H1 (cell line): Measurements from ENCODE around the gene SLC38A2. TPM values are rescaled to one million over a fixed set of nuclear protein-coding genes. Genes with fewer than 3 reads are reported as not detected.

Experiments used
- CTCF ChIA-PET: fragments of 300-600 bp; sonication (Branson Sonifier 250); formaldehyde crosslinking; loops from one replicate; lab custom pipeline; 2021; ENCODE audit not compliant: partially characterized antibody; lab: Charles Lee
- POLR2A ChIA-PET: fragments of 300-600 bp; sonication (Branson Sonifier 250); formaldehyde crosslinking; loops from one replicate; lab custom pipeline; 2021; ENCODE audit warnings: inconsistent platforms; ENCODE audit not compliant: partially characterized antibody; lab: Charles Lee
- DNase-seq, 2 experiments: peaks; one replicate each; pipeline versions ENCODE4 v3.0.0 to v3.0.0-alpha.2; 2010 to 2022; ENCODE audit warnings: low spot score in 2 of 2, low read depth in 1 of 2, mixed read lengths in 1 of 2
- FAIRE-seq: peaks from 2 replicates; lab custom pipeline; 2011; peaks lifted over from hg19 to GRCh38; lab: Jason Lieb, UNC
- H2AFZ ChIP-seq: 2 replicates; pipeline ENCODE4 v1.8.1; 2012; ENCODE audit warnings: low read length, inconsistent platforms
- H2AK5ac ChIP-seq: 2 replicates; pipeline ENCODE4 v1.6.1; 2013; ENCODE audit warnings: low read depth, low read length
- H2BK120ac ChIP-seq: replicated peaks from 2 replicates; pipeline ENCODE3; 2013; ENCODE audit warnings: low read depth, low read length, inconsistent platforms
- H2BK12ac ChIP-seq: 2 replicates; pipeline ENCODE4 v1.6.1; 2013; ENCODE audit warnings: low read depth, low read length
- H2BK15ac ChIP-seq: 2 replicates; pipeline ENCODE4 v1.6.1; 2013; ENCODE audit warnings: low read length
- H2BK20ac ChIP-seq: 2 replicates; pipeline ENCODE4 v1.6.1; 2013; ENCODE audit warnings: low read length
- H2BK5ac ChIP-seq: 2 replicates; pipeline ENCODE4 v1.6.1; 2013; ENCODE audit warnings: low read depth, low read length
- H3K14ac ChIP-seq: 2 replicates; pipeline ENCODE4 v1.6.1; 2013; ENCODE audit warnings: inconsistent platforms; ENCODE audit not compliant: insufficient read length
- H3K18ac ChIP-seq: 2 replicates; pipeline ENCODE4 v1.6.1; 2013; ENCODE audit warnings: low read length; ENCODE audit errors: extremely low read depth
- H3K23ac ChIP-seq: 2 replicates; pipeline ENCODE4 v1.6.1; 2013; ENCODE audit warnings: inconsistent platforms; ENCODE audit not compliant: insufficient read length
- H3K23me2 ChIP-seq: 2 replicates; pipeline ENCODE4 v1.6.1; 2013; ENCODE audit warnings: low read depth, low read length
- H3K27ac ChIP-seq: 2 replicates; pipeline ENCODE4 v1.6.1; 2011; ENCODE audit warnings: low read depth, low read length, inconsistent platforms
- H3K27me3 ChIP-seq, 4 experiments: replicated peaks in 1 of 4; 1 replicate in 1 of 4; 2 replicates in 3 of 4; pipeline versions ENCODE4 v1.6.1 to v1.8.1; 2011 to 2013; ENCODE audit warnings: low read length in 3 of 4, mild to moderate bottlenecking in 3 of 4, inconsistent platforms in 2 of 4, mixed read lengths in 2 of 4, moderate library complexity in 1 of 4; ENCODE audit not compliant: control insufficient read depth in 3 of 4, insufficient read depth in 3 of 4; ENCODE audit errors: extremely low read depth in 1 of 4
- H3K36me3 ChIP-seq, 4 experiments: 2 replicates each; pipeline versions ENCODE4 v1.6.1 to v1.8.1; 2011 to 2013; ENCODE audit warnings: mild to moderate bottlenecking in 4 of 4, low read length in 3 of 4, moderate library complexity in 2 of 4, control low read depth in 1 of 4, inconsistent platforms in 1 of 4; ENCODE audit not compliant: insufficient read depth in 4 of 4, control insufficient read depth in 2 of 4
- H3K4ac ChIP-seq: replicated peaks from 2 replicates; pipeline ENCODE3; 2013; ENCODE audit warnings: low read length, low read depth, mixed read lengths, inconsistent platforms; ENCODE audit not compliant: insufficient read length
- H3K4me1 ChIP-seq, 4 experiments: replicated peaks in 1 of 4; 1 replicate in 1 of 4; 2 replicates in 3 of 4; pipeline versions ENCODE4 v1.6.1 to v1.8.1; 2011 to 2013; ENCODE audit warnings: low read length in 3 of 4, inconsistent platforms in 2 of 4, mixed read lengths in 1 of 4; ENCODE audit not compliant: insufficient read depth in 4 of 4, control insufficient read depth in 3 of 4
- H3K4me2 ChIP-seq, 2 experiments: 2 replicates each; pipeline versions ENCODE4 v1.6.1 to v1.8.1; 2011 to 2013; ENCODE audit warnings: low read depth in 2 of 2, low read length in 2 of 2, control low read depth in 1 of 2, inconsistent platforms in 1 of 2, mild to moderate bottlenecking in 1 of 2; ENCODE audit not compliant: insufficient read depth in 1 of 2
- H3K4me3 ChIP-seq, 4 experiments: fragments of 200-600, 300-600 bp in 1 of 4; sonication (generic), shearing (Covaris generic), sonication (Bioruptor Twin) in 1 of 4; 2 replicates each; pipeline versions ENCODE4 v1.5.1 to v1.8.1; 2011 to 2016; ENCODE audit warnings: low read length in 4 of 4, low read depth in 3 of 4, control low read depth in 2 of 4, inconsistent platforms in 2 of 4, mild to moderate bottlenecking in 2 of 4, mixed read lengths in 1 of 4, moderate library complexity in 1 of 4; ENCODE audit not compliant: insufficient read depth in 2 of 4; ENCODE audit errors: extremely low read depth in 1 of 4
- H3K56ac ChIP-seq: replicated peaks from 2 replicates; pipeline ENCODE3; 2013; ENCODE audit warnings: low read depth, mild to moderate bottlenecking, mixed read lengths, low read length, inconsistent platforms; ENCODE audit not compliant: insufficient read length
- H3K79me1 ChIP-seq: 2 replicates; pipeline ENCODE4 v1.6.1; 2013; ENCODE audit warnings: low read depth, low read length, control low read depth
- H3K79me2 ChIP-seq, 2 experiments: 2 replicates each; pipeline versions ENCODE4 v1.6.1 to v1.8.1; 2012 to 2013; ENCODE audit warnings: low read length in 2 of 2, mild to moderate bottlenecking in 2 of 2, inconsistent platforms in 1 of 2; ENCODE audit not compliant: insufficient read depth in 2 of 2, control insufficient read depth in 1 of 2
- H3K9ac ChIP-seq, 4 experiments: replicated peaks in 1 of 4; 1 replicate in 1 of 4; 2 replicates in 3 of 4; pipeline versions ENCODE4 v1.6.1 to v1.8.1; 2011 to 2013; ENCODE audit warnings: low read depth in 3 of 4, low read length in 3 of 4, control low read depth in 2 of 4, mild to moderate bottlenecking in 2 of 4, moderate library complexity in 2 of 4, inconsistent platforms in 1 of 4; ENCODE audit errors: extremely low read depth in 1 of 4
- H3K9me3 ChIP-seq, 2 experiments: 2 replicates each; pipeline versions ENCODE4 v1.6.1 to v1.8.1; 2012 to 2013; ENCODE audit warnings: mild to moderate bottlenecking in 2 of 2, moderate library complexity in 2 of 2, control low read depth in 1 of 2, inconsistent platforms in 1 of 2, low read depth in 1 of 2, low read length in 1 of 2, mixed read lengths in 1 of 2; ENCODE audit not compliant: insufficient read depth in 2 of 2
- H4K20me1 ChIP-seq, 2 experiments: replicated peaks in 1 of 2; 2 replicates each; pipeline versions ENCODE3 to v1.8.1; 2011 to 2013; ENCODE audit warnings: inconsistent platforms in 2 of 2, low read length in 2 of 2, mild to moderate bottlenecking in 1 of 2; ENCODE audit not compliant: insufficient read depth in 2 of 2, control insufficient read depth in 1 of 2
- H4K5ac ChIP-seq: 2 replicates; pipeline ENCODE4 v1.6.1; 2013; ENCODE audit warnings: low read length, low read depth, mixed read lengths, inconsistent platforms; ENCODE audit not compliant: insufficient read length
- H4K8ac ChIP-seq: 2 replicates; pipeline ENCODE4 v1.8.0; 2013; ENCODE audit warnings: mild to moderate bottlenecking, moderate library complexity, low read length, inconsistent platforms; ENCODE audit not compliant: insufficient read depth; ENCODE audit errors: extremely low read depth
- H4K91ac ChIP-seq: replicated peaks from 2 replicates; pipeline ENCODE3; 2013; ENCODE audit warnings: low read length, mixed read lengths, inconsistent platforms; ENCODE audit not compliant: insufficient read length
- CHD1 ChIP-seq: IDR thresholded peaks from 2 replicates; pipeline ENCODE4 v1.6.1; 2012; ENCODE audit warnings: low read depth, low read length, improper control_type of control experiment
- HDAC2 ChIP-seq, 2 experiments: fragments of 300-600 bp in 1 of 2; sonication (generic) in 1 of 2; IDR thresholded peaks; 2 replicates each; pipeline ENCODE4 v1.6.1; 2011 to 2012; ENCODE audit warnings: low read depth in 2 of 2, low read length in 2 of 2, mild to moderate bottlenecking in 2 of 2, moderate library complexity in 2 of 2, borderline replicate concordance in 1 of 2, inconsistent platforms in 1 of 2
- HDAC6 ChIP-seq: IDR thresholded peaks from one replicate; pipeline ENCODE4 v1.7.1; 2012; ENCODE audit warnings: low read depth, mild to moderate bottlenecking, inconsistent platforms, low read length, moderate library complexity
- KDM5A ChIP-seq: fragments of 200-600 bp; IDR thresholded peaks from 2 replicates; pipeline ENCODE4 v1.7.1; 2012; ENCODE audit warnings: mild to moderate bottlenecking, low read length, inconsistent platforms, mixed read lengths
- MAX ChIP-seq: IDR thresholded peaks from 2 replicates; pipeline ENCODE4 v1.6.1; 2012; ENCODE audit warnings: inconsistent platforms
- TAF1 ChIP-seq: IDR thresholded peaks from 2 replicates; pipeline ENCODE4 v1.6.1; 2011; ENCODE audit warnings: mild to moderate bottlenecking, low read depth, low read length
- YY1 ChIP-seq: IDR thresholded peaks from 2 replicates; pipeline ENCODE4 v1.6.1; 2011; ENCODE audit warnings: low read depth, mild to moderate bottlenecking, low read length
- WGBS, 2 experiments: shearing (Covaris generic) in 1 of 2; methylation state at CpG; one replicate each; pipeline versions ENCODE4 v1.1.6 to v1.1.7; 2013 to 2015; ENCODE audit warnings: low lambda C conversion rate in 2 of 2, mixed read lengths in 2 of 2, inconsistent platforms in 1 of 2, low coverage in 1 of 2, missing lambda C conversion rate in 1 of 2; ENCODE audit not compliant: insufficient replicate concordance in 2 of 2, insufficient coverage in 1 of 2, insufficient read length in 1 of 2; ENCODE audit errors: extremely low coverage in 1 of 2, missing lambda C conversion rate in 1 of 2; 5-methylcytosine and 5-hydroxymethylcytosine counted together
- long read RNA-seq, 2 experiments: library from RNA in 1 of 2; library from capped mRNA in 1 of 2; stranded (forward); transcript quantifications; one replicate each; pipeline ENCODE4 v2.0.0, GENCODE V29; 2021; ENCODE audit warnings: inconsistent platforms in 1 of 2
- polyA minus RNA-seq, 3 experiments: library from RNA; depleted of rRNA, polyadenylated mRNA; stranded (reverse); fragments of >200 nt; gene quantifications; 1 replicate in 2 of 3; 2 replicates in 1 of 3; pipeline ENCODE4 v1.2.3, GENCODE V29; 2011
- polyA plus RNA-seq, 7 experiments: library from polyadenylated mRNA; depleted of rRNA in 3 of 7; stranded (reverse) in 5 of 7; unstranded in 2 of 7; fragments of >200 nt in 5 of 7; fragments of 200-250 nt in 2 of 7; gene quantifications; 1 replicate in 5 of 7; 2 replicates in 1 of 7; 4 replicates in 1 of 7; pipeline versions ENCODE4 v1.2.1 to v1.2.3, GENCODE V29; 2011 to 2013; ENCODE audit warnings: missing spikeins in 2 of 7, mixed read lengths in 2 of 7
- total RNA-seq: library from RNA; stranded (reverse); fragmentation: NEBNext Ultra II Directional; extraction: Animal tissue kit (Norgen Biotek cat#: 25700); gene quantifications from 2 replicates; pipeline ENCODE4 v1.2.1, GENCODE V29; 2021

SLC38A2 gene
- total RNA-seq = 620 and 684 TPM in 2 replicates
- 163 and 245 TPM in 2 replicates for polyA plus RNA-seq (2011; rRNA removed)
- 172 TPM for polyA plus RNA-seq (2011; cell fraction: cytosol; rRNA removed)
- polyA plus RNA-seq (2011; cell fraction: nucleus; rRNA removed) = 187 TPM
- 133 to 299 TPM (median 236 TPM) in 4 replicates for polyA plus RNA-seq (2012, experiment 1 of 2)
- polyA plus RNA-seq (2012, experiment 2 of 2) = 17.4 TPM
- polyA plus RNA-seq (2013, experiment 1 of 2) = 830 TPM
- 877 TPM for polyA plus RNA-seq (2013, experiment 2 of 2)
- polyA minus RNA-seq (2011; rRNA and poly(A)+ RNA removed) = 313 and 345 TPM in 2 replicates
- polyA minus RNA-seq (2011; cell fraction: cytosol; rRNA and poly(A)+ RNA removed) = 195 TPM
- 474 TPM for polyA minus RNA-seq (2011; cell fraction: nucleus; rRNA and poly(A)+ RNA removed)
- long read RNA-seq, experiment 1, full-length matches to known transcripts = 99 of 375 reads
- long read RNA-seq, experiment 1, partial matches to known transcripts = 44 of 375 reads
- long read RNA-seq, experiment 1, other reads (novel, unspliced or antisense) = 232 of 375 reads
- long read RNA-seq, experiment 2, full-length matches to known transcripts = 15 of 21 reads
- long read RNA-seq, experiment 2, partial matches to known transcripts = 5 of 21 reads
- long read RNA-seq, experiment 2, other reads (novel, unspliced or antisense) = 1 of 21 reads

- H3K27ac ChIP-seq = peak within 1 kb of the TSS; percentile 93
- peak within 1 kb of the TSS; percentile 20 for H3K14ac ChIP-seq
- H3K36me3 ChIP-seq = peaks cover 19 to 39% (median 35%) of the 10 kb centered on the region in 4 experiments
- peaks cover 13% of the 10 kb centered on the region; the same call in 1 of the 2 replicates for H3K23me2 ChIP-seq
- H2BK120ac ChIP-seq = peak within 1 kb of the TSS; percentile 71
- H3K4me2 ChIP-seq = peak within 1 kb of the TSS; percentile 88 to 92
- peak within 1 kb of the TSS; percentile 98 for H2BK12ac ChIP-seq
- H3K4me3 ChIP-seq = peak within 1 kb of the TSS; percentile 87 to 99 (median 88)
- peak within 1 kb of the TSS; percentile 73; the same call in 1 of the 2 replicates for H2AFZ ChIP-seq
- POLR2A ChIA-PET = interaction anchor here (0.7 to 12.8 kb wide), 28 partner anchors 9 to 651 kb away, joined by 3 to 263 read pairs (median 3); partner anchors contain the start of gene SLC38A1
- no peak within 1 kb of the TSS for H3K23ac ChIP-seq
- H4K20me1 ChIP-seq = peaks cover 27 to 29% of the 10 kb centered on the region in 2 experiments
- H3K4me1 ChIP-seq = peaks cover 7 to 11% (median 8%) of the 10 kb centered on the region in 4 experiments; a peak in 6 of 7 replicates
- H4K5ac ChIP-seq = peak within 1 kb of the TSS; percentile 89
- peak within 1 kb of the TSS; percentile 88 for H3K4ac ChIP-seq
- H3K27me3 ChIP-seq = no peaks in the 10 kb centered on the region
- CTCF ChIA-PET = interaction anchor here (1.0 kb wide), 1 partner anchor 649 kb away, joined by 3 read pairs; no protein-coding TSS in a partner anchor
- DNase-seq (peak in 1 of 2 experiments; percentile 98), FAIRE-seq (no peak)
- H3K18ac ChIP-seq = peak within 1 kb of the TSS; percentile 94
- H4K91ac ChIP-seq = peak within 1 kb of the TSS; percentile 81
- peaks cover 25 to 48% of the 10 kb centered on the region in 2 experiments for H3K79me2 ChIP-seq
- H2BK20ac ChIP-seq = 0 out of 2 replicates have a peak within 1 kb of the TSS, but pooled peaks have one; percentile 38
- peak within 1 kb of the TSS; percentile 90 for H2BK5ac ChIP-seq
- H2BK15ac ChIP-seq = 0 out of 2 replicates have a peak within 1 kb of the TSS, but pooled peaks have one; percentile 22
- H3K9ac ChIP-seq = peak within 1 kb of the TSS; percentile 93 to 99 (median 98)
- peak within 1 kb of the TSS; percentile 85 for H3K56ac ChIP-seq
- 0% methylated on average over 40 of the region's 48 CpGs; no CpG with 5 or more reads in 1 of the 2 experiments for WGBS, 2 experiments
- H3K79me1 ChIP-seq = 0 out of 2 replicates have a peak, but pooled peaks cover under 1% of the 10 kb centered on the region
- H2AK5ac ChIP-seq = peak within 1 kb of the TSS; percentile 69
- H3K9me3 ChIP-seq = no peaks in the 10 kb centered on the region
- peak within 1 kb of the TSS; percentile 97; the same call in 1 of the 2 replicates for H4K8ac ChIP-seq
- no peak for TF ChIP-seq YY1
- TF ChIP-seq CHD1 = peak; percentile 79
- TF ChIP-seq HDAC2 (IDR thresholded peaks at IDR 0.05; ENCODE audit: borderline replicate concordance in 1 of 2, low read depth in 2 of 2, low read length in 2 of 2) = no peak; a peak in 1 of 4 replicates
- TF ChIP-seq TAF1 = peak; percentile 98
- peak; percentile 54 for TF ChIP-seq MAX
- TF ChIP-seq KDM5A = no peak
- no peak for TF ChIP-seq HDAC6
Measured at GRCh38 chr12:46372544-46373300, at the start of gene SLC38A2. Gene SLC38A2 (minus strand): TSS chr12:46372773. CDS start chr12:46371293, 1,480 bp downstream.
